ENCODE results near the gene IGFBP2.

GRCh38 chr2:216670266-216671080 is 37.3 kb downstream of the IGFBP2 start:
- TF ChIP-seq EP300 (IDR thresholded peaks at IDR 0.05; ENCODE audit: borderline replicate concordance in 1 of 2, low read depth in 2 of 2, low read length in 2 of 2) = no peak
- TF ChIP-seq KDM4A (IDR thresholded peaks at IDR 0.05; ENCODE audit: low read depth, low read length, severe bottlenecking) = no peak

Measured in H1 (cell line).